H54 (cell line): ENCODE measurements around the gene BAG1.

Experiments
- DNase-seq: peaks from one replicate; pipeline ENCODE4 v3.0.0; 2011; ENCODE audit warnings: low spot score, mixed read lengths; ENCODE audit not compliant: insufficient read length
- FAIRE-seq: peaks from 3 replicates; lab custom pipeline; 2011; peaks lifted over from hg19 to GRCh38; lab: Jason Lieb, UNC
- POLR2A ChIP-seq: IDR thresholded peaks from 2 replicates; pipeline ENCODE4 v1.6.1; 2011; ENCODE audit warnings: low read depth, mild to moderate bottlenecking, low read length

The BAG1 gene

GRCh38 chr9:33227741-33228140 is 36.8 kb downstream of the BAG1 start:
- TF ChIP-seq POLR2A = no peak
- FAIRE-seq = no peak
- no peak for DNase-seq

- FAIRE-seq (no peak), DNase-seq (no peak)
- no peak for TF ChIP-seq POLR2A
Measured at GRCh38 chr9:33227008-33227398, 37.5 kb downstream of the BAG1 start.

GRCh38 chr9:33225319-33226147 is 39.0 kb downstream of the BAG1 start:
- no peak for TF ChIP-seq POLR2A
- DNase-seq = no peak
- peak; percentile 27 for FAIRE-seq

- FAIRE-seq (no peak), DNase-seq (no peak)
- no peak for TF ChIP-seq POLR2A
Measured at GRCh38 chr9:33223696-33224095, 40.8 kb downstream of the BAG1 start.

GRCh38 chr9:33222031-33222430 is 42.5 kb downstream of the BAG1 start:
- no peak for TF ChIP-seq POLR2A
- FAIRE-seq = no peak
- no peak for DNase-seq

GRCh38 chr9:33221568-33221884 is 43.0 kb downstream of the BAG1 start:
- DNase-seq = no peak
- no peak for TF ChIP-seq POLR2A
- FAIRE-seq = no peak

- no peak for TF ChIP-seq POLR2A
- no peak for DNase-seq
- FAIRE-seq = no peak
Measured at GRCh38 chr9:33220681-33221567, 43.6 kb downstream of the BAG1 start.

GRCh38 chr9:33211695-33212393 is 52.7 kb downstream of the BAG1 start:
- DNase-seq = no peak

GRCh38 chr9:33210006-33210715 is 54.3 kb downstream of the BAG1 start:
- DNase-seq (no peak), FAIRE-seq (no peak)
- no peak for TF ChIP-seq POLR2A

More at GRCh38 chr9:33211695-33212393, 52.7 kb downstream of the BAG1 start:
- TF ChIP-seq POLR2A = no peak
- FAIRE-seq = no peak

GRCh38 chr9:33209394-33209793 is 55.1 kb downstream of the BAG1 start:
- no peak for FAIRE-seq
- TF ChIP-seq POLR2A = no peak
- DNase-seq = no peak

- TF ChIP-seq POLR2A = no peak
- DNase-seq = no peak
- no peak for FAIRE-seq
Measured at GRCh38 chr9:33202552-33203201, 61.8 kb downstream of the BAG1 start.
